Measurements from ENCODE around the gene ARID2. TPM values are rescaled to one million over a fixed set of nuclear protein-coding genes. Genes with fewer than 3 reads are reported as not detected.

ARID2 gene, protein sequence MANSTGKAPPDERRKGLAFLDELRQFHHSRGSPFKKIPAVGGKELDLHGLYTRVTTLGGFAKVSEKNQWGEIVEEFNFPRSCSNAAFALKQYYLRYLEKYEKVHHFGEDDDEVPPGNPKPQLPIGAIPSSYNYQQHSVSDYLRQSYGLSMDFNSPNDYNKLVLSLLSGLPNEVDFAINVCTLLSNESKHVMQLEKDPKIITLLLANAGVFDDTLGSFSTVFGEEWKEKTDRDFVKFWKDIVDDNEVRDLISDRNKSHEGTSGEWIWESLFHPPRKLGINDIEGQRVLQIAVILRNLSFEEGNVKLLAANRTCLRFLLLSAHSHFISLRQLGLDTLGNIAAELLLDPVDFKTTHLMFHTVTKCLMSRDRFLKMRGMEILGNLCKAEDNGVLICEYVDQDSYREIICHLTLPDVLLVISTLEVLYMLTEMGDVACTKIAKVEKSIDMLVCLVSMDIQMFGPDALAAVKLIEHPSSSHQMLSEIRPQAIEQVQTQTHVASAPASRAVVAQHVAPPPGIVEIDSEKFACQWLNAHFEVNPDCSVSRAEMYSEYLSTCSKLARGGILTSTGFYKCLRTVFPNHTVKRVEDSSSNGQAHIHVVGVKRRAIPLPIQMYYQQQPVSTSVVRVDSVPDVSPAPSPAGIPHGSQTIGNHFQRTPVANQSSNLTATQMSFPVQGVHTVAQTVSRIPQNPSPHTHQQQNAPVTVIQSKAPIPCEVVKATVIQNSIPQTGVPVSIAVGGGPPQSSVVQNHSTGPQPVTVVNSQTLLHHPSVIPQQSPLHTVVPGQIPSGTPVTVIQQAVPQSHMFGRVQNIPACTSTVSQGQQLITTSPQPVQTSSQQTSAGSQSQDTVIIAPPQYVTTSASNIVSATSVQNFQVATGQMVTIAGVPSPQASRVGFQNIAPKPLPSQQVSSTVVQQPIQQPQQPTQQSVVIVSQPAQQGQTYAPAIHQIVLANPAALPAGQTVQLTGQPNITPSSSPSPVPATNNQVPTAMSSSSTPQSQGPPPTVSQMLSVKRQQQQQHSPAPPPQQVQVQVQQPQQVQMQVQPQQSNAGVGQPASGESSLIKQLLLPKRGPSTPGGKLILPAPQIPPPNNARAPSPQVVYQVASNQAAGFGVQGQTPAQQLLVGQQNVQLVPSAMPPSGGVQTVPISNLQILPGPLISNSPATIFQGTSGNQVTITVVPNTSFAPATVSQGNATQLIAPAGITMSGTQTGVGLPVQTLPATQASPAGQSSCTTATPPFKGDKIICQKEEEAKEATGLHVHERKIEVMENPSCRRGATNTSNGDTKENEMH (N-terminal part only)
- total RNA-seq (2011; cell fraction: chromatin; rRNA removed; ENCODE audit: low replicate concordance): 53.0 and 165 TPM in 2 replicates
- 24.2 and 39.7 TPM in 2 replicates for total RNA-seq (2011; cell fraction: nucleolus; rRNA removed)
- total RNA-seq (2011; cell fraction: nucleoplasm; rRNA removed): 73.5 and 95.8 TPM in 2 replicates
- total RNA-seq (2014; rRNA removed) (13.6 and 16.7 TPM in 2 replicates), total RNA-seq (2014; rRNA removed; fragmentation: Illumina TruSeq; extraction: Trizol) (30.4 and 32.8 TPM in 2 replicates), total RNA-seq (2015; rRNA removed; fragmentation: Illumina TruSeq; extraction: Trizol) (28.8 and 29.4 TPM in 2 replicates), total RNA-seq (2021) (29.5 and 29.6 TPM in 2 replicates), polyA plus RNA-seq (2011; rRNA removed) (32.3 and 32.7 TPM in 2 replicates), polyA plus RNA-seq (2014; fragmentation: Illumina TruSeq; extraction: Trizol) (17.2 and 20.0 TPM in 2 replicates), polyA plus RNA-seq (2014; fragmentation: Nextera tagmentation; extraction: Ambion mirVana) (10 to 100 TPM; 16.9 to 41.6 TPM), polyA plus RNA-seq (2014; rRNA removed) (11.8 and 13.4 TPM in 2 replicates), polyA minus RNA-seq (2011; rRNA and poly(A)+ RNA removed) (112 and 117 TPM in 2 replicates), Bru-seq, nascent RNA (percentile 83 among the genes with signal in this experiment), BruChase-seq, experiment 1, labeled RNA remaining after a 2-hour chase (percentile 89 among the genes with signal in this experiment), BruChase-seq, experiment 2, labeled RNA remaining after a 6-hour chase (percentile 88 among the genes with signal in this experiment)
- polyA plus RNA-seq (2011; cell fraction: cytosol; rRNA removed): 21.0 and 25.2 TPM in 2 replicates
- polyA plus RNA-seq (2011; cell fraction: nucleus; rRNA removed): 37.9 and 49.7 TPM in 2 replicates
- polyA plus RNA-seq (2012): 9.2 and 10.8 TPM in 2 replicates
- 24.9 and 33.8 TPM in 2 replicates for polyA minus RNA-seq (2011; cell fraction: cytosol; rRNA and poly(A)+ RNA removed)
- polyA minus RNA-seq (2011; cell fraction: nucleus; rRNA and poly(A)+ RNA removed): 60.6 and 104 TPM in 2 replicates
- long read RNA-seq, experiment 1, full-length matches to known transcripts: 2 of 115 reads
- long read RNA-seq, experiment 1, partial matches to known transcripts: 97 of 115 reads
- long read RNA-seq, experiment 1, other reads (novel, unspliced or antisense): 16 of 115 reads
- long read RNA-seq, experiment 2, partial matches to known transcripts: 2 of 11 reads
- long read RNA-seq, experiment 2, other reads (novel, unspliced or antisense): 8 of 11 reads
- long read RNA-seq, experiment 3, partial matches to known transcripts: 2 of 4 reads
- long read RNA-seq, experiment 3, other reads (novel, unspliced or antisense): 1 of 4 reads

DNA sequence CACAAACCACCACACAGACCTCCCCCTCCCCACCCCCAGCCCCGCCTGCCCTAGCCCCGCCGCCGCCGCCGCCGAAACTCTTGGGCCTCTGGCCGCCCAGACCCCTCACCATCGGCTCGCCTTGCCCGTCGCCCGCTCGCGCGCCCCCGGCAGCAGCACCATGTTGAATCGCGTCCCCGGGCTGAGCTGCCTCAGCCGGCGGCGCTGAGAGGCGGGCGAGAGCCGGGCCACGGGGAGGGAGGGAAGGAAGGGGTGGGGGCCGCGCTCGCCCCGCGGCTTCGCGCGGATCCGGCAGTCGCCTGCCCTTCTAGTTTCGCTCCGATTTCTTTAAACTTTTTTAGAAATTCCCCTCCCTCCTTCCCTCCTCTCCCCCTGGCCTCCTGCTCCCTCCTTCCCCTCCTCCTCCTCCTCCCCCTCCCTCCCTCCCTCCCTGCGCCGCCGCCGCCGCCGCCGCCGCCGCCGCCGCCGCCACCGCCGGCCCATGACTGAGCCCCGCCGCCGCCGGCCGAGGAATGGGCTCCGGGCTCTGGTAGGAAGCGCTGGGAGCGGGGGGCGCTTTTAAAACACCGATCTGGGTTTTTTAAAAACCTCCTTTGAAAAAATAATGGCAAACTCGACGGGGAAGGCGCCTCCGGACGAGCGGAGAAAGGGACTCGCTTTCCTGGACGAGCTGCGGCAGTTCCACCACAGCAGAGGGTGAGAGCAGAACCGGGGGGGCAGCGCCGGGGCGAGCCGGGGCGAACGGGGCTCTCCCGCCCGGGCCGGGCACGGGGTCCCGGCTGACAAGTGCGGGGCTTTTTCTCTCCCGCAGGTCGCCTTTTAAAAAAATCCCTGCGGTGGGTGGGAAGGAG is at the start of gene ARID2:
ARID2 (plus strand) TSS at position 474 of the 851 bp plus-strand sequence; CDS start at position 605, 131 bp downstream.
- intact Hi-C loops (cut with micrococcal nuclease) (loop anchor here (2.0 to 10.0 kb wide), 3 partner anchors 261 to 512 kb away; partner anchors contain the start of genes ANO6 and SCAF11), in situ Hi-C loops (cut with MboI) (no loop called here)
- peak within 1 kb of the TSS; percentile 71 for H3K4me3 ChIP-seq
- under 1% methylated on average over 26 of the region's 88 CpGs for WGBS (ENCODE audit: insufficient coverage, low coverage, missing lambda C conversion rate)
- no peaks in the 10 kb centered on the region for H3K9me3 ChIP-seq (replicated peaks; ENCODE audit: control insufficient read depth, insufficient read depth, low read depth, low read length)
- H3K4me1 ChIP-seq (replicated peaks in 1 of 2; ENCODE audit: control insufficient read depth in 2 of 2, insufficient read depth in 2 of 2, low read length in 2 of 2): peaks cover 4 to 6% of the 10 kb centered on the region in 2 experiments; a peak in 2 of 5 replicates
- ATAC-seq (peak; percentile 2), DNase-seq (ENCODE audit: extremely low read depth in 1 of 4, low spot score in 3 of 4) (peak; percentile 45 to 72 (median 48)), FAIRE-seq (no peak)
- H3K4me2 ChIP-seq (ENCODE audit: insufficient read depth, low read length): peak within 1 kb of the TSS; percentile 91
- H4K20me1 ChIP-seq (replicated peaks; ENCODE audit: control insufficient read depth, insufficient read depth, low read length): no peaks in the 10 kb centered on the region
- H3K9me1 ChIP-seq (ENCODE audit: control insufficient read depth, insufficient read depth, low read length): no peaks in the 10 kb centered on the region
- no TSS peak for BruUV-seq (replicated peaks)
- peak within 1 kb of the TSS; percentile 84 for H2AFZ ChIP-seq (ENCODE audit: low read depth, low read length)
- no peaks in the 10 kb centered on the region for H3K27me3 ChIP-seq (ENCODE audit: control insufficient read depth in 2 of 2, insufficient read depth in 2 of 2, low read length in 2 of 2)
- peak within 1 kb of the TSS; percentile 94 to 96 for H3K9ac ChIP-seq (ENCODE audit: insufficient read depth in 1 of 2, low read depth in 2 of 2, low read length in 2 of 2)
- H3K79me2 ChIP-seq (ENCODE audit: control insufficient read depth, insufficient read depth, low read length): peaks cover 76% of the 10 kb centered on the region
- POLR2A ChIA-PET: interaction anchor here (0.5 to 0.6 kb wide), 2 partner anchors 15 to 109 kb away, joined by 3 read pairs; no protein-coding TSS in a partner anchor
- CTCF ChIA-PET (ENCODE audit: low intra/inter-chr PET ratio): no interaction called here
- H3K36me3 ChIP-seq (ENCODE audit: control insufficient read depth, insufficient read depth, low read length): peaks cover 14% of the 10 kb centered on the region
- H3K27ac ChIP-seq (ENCODE audit: extremely low read depth, low read depth, low read length): peak within 1 kb of the TSS; percentile 95
- TF ChIP-seq POLR2G (IDR thresholded peaks at IDR 0.05; ENCODE audit: low read depth, low read length) (peak; percentile 69), SP2 (IDR thresholded peaks at IDR 0.05; ENCODE audit: extremely low read depth, low read depth, low read length, poor library complexity, severe bottlenecking) (no peak), RBFOX2 (IDR thresholded peaks at IDR 0.05; ENCODE audit: low read depth, low read length) (peak; percentile 69)
- TF ChIP-seq, protein P1, sequence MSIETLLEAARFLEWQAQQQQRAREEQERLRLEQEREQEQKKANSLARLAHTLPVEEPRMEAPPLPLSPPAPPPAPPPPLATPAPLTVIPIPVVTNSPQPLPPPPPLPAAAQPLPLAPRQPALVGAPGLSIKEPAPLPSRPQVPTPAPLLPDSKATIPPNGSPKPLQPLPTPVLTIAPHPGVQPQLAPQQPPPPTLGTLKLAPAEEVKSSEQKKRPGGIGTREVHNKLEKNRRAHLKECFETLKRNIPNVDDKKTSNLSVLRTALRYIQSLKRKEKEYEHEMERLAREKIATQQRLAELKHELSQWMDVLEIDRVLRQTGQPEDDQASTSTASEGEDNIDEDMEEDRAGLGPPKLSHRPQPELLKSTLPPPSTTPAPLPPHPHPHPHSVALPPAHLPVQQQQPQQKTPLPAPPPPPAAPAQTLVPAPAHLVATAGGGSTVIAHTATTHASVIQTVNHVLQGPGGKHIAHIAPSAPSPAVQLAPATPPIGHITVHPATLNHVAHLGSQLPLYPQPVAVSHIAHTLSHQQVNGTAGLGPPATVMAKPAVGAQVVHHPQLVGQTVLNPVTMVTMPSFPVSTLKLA (conservative IDR thresholded peaks at IDR 0.05): 0 out of 4 replicates have a peak, but pooled peaks of 1 of the 2 experiments have one; percentile 16
- TF ChIP-seq, protein P2, sequence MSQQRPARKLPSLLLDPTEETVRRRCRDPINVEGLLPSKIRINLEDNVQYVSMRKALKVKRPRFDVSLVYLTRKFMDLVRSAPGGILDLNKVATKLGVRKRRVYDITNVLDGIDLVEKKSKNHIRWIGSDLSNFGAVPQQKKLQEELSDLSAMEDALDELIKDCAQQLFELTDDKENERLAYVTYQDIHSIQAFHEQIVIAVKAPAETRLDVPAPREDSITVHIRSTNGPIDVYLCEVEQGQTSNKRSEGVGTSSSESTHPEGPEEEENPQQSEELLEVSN (IDR thresholded peaks at IDR 0.05; ENCODE audit: borderline replicate concordance in 1 of 2, extremely low read depth in 1 of 2, insufficient read depth in 1 of 2, insufficient read length in 1 of 2, low read depth in 1 of 2, low read length in 1 of 2, poor library complexity in 1 of 2, severe bottlenecking in 1 of 2): peak in 1 of 2 experiments; percentile 27
